ENCODE results near the gene SPDYC.

SPDYC gene

GRCh38 chr11:65128182-65129145 is 41.6 kb upstream of the SPDYC start:
- no peak overlapping the region for H3K9ac ChIP-seq (ENCODE audit: low read length)
- peaks cover 22% of the 10 kb centered on the region; the same call in 1 of the 2 replicates for H3K36me3 ChIP-seq (ENCODE audit: low read length)
- H3K9me2 ChIP-seq (replicated peaks; ENCODE audit: insufficient read depth, low read length), result no peaks in the 10 kb centered on the region
- H3K79me2 ChIP-seq (ENCODE audit: insufficient read depth, low read length), result peaks cover 22% of the 10 kb centered on the region; the same call in 1 of the 2 replicates
- H3K4me2 ChIP-seq (ENCODE audit: low read depth, low read length, poor library complexity, severe bottlenecking), result no peak overlapping the region
- no peak overlapping the region for H3K4me3 ChIP-seq (ENCODE audit: insufficient read depth, low read length, poor library complexity, severe bottlenecking)
- no peaks in the 10 kb centered on the region for H3K9me3 ChIP-seq (ENCODE audit: insufficient read depth, low read length)
- H2AFZ ChIP-seq (ENCODE audit: low read depth, low read length, severe bottlenecking), result no peak overlapping the region
- H3K27me3 ChIP-seq (ENCODE audit: low read length), result no peaks in the 10 kb centered on the region
- TF ChIP-seq EZH2phosphoT487 (conservative IDR thresholded peaks at IDR 0.05; ENCODE audit: low read length), result no peak
- TF ChIP-seq, protein P1, sequence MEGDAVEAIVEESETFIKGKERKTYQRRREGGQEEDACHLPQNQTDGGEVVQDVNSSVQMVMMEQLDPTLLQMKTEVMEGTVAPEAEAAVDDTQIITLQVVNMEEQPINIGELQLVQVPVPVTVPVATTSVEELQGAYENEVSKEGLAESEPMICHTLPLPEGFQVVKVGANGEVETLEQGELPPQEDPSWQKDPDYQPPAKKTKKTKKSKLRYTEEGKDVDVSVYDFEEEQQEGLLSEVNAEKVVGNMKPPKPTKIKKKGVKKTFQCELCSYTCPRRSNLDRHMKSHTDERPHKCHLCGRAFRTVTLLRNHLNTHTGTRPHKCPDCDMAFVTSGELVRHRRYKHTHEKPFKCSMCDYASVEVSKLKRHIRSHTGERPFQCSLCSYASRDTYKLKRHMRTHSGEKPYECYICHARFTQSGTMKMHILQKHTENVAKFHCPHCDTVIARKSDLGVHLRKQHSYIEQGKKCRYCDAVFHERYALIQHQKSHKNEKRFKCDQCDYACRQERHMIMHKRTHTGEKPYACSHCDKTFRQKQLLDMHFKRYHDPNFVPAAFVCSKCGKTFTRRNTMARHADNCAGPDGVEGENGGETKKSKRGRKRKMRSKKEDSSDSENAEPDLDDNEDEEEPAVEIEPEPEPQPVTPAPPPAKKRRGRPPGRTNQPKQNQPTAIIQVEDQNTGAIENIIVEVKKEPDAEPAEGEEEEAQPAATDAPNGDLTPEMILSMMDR (IDR thresholded peaks at IDR 0.05; ENCODE audit: insufficient read depth, low read length, poor library complexity, severe bottlenecking), result no peak
- H3K27ac ChIP-seq (ENCODE audit: low read depth, low read length), result peak overlapping the region; percentile 100; the same call in 1 of the 2 replicates
- peaks cover 61% of the 10 kb centered on the region for H3F3A ChIP-seq (ENCODE audit: insufficient read depth)
- no peaks in the 10 kb centered on the region for H4K20me1 ChIP-seq (ENCODE audit: low read depth, low read length)

DNA sequence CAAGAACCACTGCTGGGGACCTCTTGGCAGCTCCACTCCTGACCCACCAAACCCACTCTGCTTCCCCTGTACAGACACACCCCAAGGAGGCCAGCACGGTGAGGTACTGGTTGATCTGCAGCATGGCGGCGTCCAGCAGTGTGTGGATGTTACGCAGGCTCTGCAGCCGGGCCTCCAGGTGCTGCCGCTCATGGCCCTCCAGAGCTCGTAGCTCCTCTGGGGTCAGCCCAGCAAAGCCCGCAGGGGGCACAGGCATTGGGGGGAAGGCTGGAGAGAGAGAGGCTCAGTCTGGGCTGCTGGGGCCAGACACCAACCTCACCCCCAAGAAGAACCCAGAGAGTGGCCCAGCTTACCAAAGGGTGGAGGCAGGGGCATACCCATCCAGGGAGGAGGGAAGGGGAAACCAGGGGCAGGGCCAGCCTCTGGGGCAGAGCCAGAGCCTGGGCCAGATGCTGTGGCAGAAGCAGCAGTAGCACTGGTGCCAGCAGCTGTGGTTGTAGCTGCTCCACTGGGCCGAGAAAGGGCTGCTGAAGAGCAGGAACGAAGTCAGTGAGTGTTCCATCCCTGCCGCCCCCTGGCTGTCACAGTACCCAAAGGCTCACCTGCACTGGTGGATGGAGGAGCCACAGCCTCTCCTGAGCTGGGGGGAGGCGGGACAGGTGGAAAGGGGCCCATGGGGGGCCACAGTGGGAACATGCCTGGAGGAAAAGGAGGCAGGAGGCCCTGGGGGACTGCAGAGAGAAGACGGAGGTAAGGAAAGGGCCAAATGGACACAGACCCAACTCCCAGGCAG is 40.2 kb upstream of the SPDYC start:
- Histone ChIP-seq H2AFZ (ENCODE audit: low read depth, low read length, severe bottlenecking) (no peak overlapping the region), H3K9me3 (ENCODE audit: insufficient read depth, low read length) (no peaks in the 10 kb centered on the region), H3K79me2 (ENCODE audit: insufficient read depth, low read length) (peaks cover 27% of the 10 kb centered on the region), H3K9me2 (replicated peaks; ENCODE audit: insufficient read depth, low read length) (no peaks in the 10 kb centered on the region), H3K27ac (ENCODE audit: low read depth, low read length) (peak overlapping the region; percentile 100), H3K4me2 (ENCODE audit: low read depth, low read length, poor library complexity, severe bottlenecking) (peak overlapping the region; percentile 99), H3K27me3 (ENCODE audit: low read length) (no peaks in the 10 kb centered on the region), H3F3A (ENCODE audit: insufficient read depth) (peaks cover 67% of the 10 kb centered on the region), H4K20me1 (ENCODE audit: low read depth, low read length) (no peaks in the 10 kb centered on the region), H3K4me3 (ENCODE audit: insufficient read depth, low read length, poor library complexity, severe bottlenecking) (no peak overlapping the region), H3K9ac (ENCODE audit: low read length) (peak overlapping the region; percentile 97; the same call in 1 of the 2 replicates), H3K36me3 (ENCODE audit: low read length) (peaks cover 22% of the 10 kb centered on the region; the same call in 1 of the 2 replicates)
- TF ChIP-seq EZH2phosphoT487 (conservative IDR thresholded peaks at IDR 0.05; ENCODE audit: low read length), result no peak
- TF ChIP-seq, protein P1 (IDR thresholded peaks at IDR 0.05; ENCODE audit: insufficient read depth, low read length, poor library complexity, severe bottlenecking), result no peak

DNA sequence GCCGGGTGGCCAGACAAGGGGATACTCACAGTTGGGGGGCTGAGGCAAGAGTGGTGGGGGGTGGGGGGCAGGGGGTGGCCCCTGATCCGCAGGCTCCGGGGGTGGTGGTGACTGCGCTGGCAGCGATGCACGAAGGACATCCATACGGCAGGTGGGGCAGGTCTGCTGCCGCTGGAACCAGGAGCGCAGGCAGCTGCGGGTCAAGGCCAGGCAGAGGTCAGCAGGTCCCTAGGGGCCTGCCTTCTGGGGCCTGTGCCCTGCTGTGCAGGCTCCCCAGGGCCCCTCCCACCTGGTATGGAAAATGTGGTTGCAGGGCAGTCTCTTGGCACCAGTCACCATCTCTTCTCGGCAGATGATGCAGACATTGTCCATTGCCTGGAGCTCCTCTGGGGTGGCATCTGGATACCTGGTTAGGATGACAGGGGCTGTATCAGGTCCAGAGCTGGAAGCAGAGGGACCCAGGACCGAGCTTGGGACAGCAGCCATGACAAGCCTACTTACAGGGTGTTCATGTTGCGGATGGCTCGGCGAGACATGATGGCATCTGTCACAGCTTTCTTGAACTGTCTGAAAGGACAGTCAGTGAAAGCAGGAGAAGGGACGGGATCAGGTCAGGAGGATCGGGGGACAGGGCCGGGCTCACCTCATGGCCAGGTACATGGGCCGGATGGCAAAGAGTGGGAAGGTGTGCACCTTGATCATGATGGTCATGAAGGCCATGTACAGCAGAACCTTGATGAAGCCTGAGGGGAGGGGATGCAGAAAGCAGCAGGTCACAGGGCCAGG is 39.2 kb upstream of the SPDYC start:
- Histone ChIP-seq H3K9me2 (replicated peaks; ENCODE audit: insufficient read depth, low read length) (no peaks in the 10 kb centered on the region), H3K27me3 (ENCODE audit: low read length) (no peaks in the 10 kb centered on the region), H3F3A (ENCODE audit: insufficient read depth) (peaks cover 64% of the 10 kb centered on the region), H3K27ac (ENCODE audit: low read depth, low read length) (peak overlapping the region; percentile 100), H3K4me3 (ENCODE audit: insufficient read depth, low read length, poor library complexity, severe bottlenecking) (no peak overlapping the region), H3K36me3 (ENCODE audit: low read length) (peaks cover 22% of the 10 kb centered on the region; the same call in 1 of the 2 replicates), H3K9ac (ENCODE audit: low read length) (peak overlapping the region; percentile 97), H4K20me1 (ENCODE audit: low read depth, low read length) (no peaks in the 10 kb centered on the region), H3K4me2 (ENCODE audit: low read depth, low read length, poor library complexity, severe bottlenecking) (peak overlapping the region; percentile 99), H3K9me3 (ENCODE audit: insufficient read depth, low read length) (no peaks in the 10 kb centered on the region), H3K79me2 (ENCODE audit: insufficient read depth, low read length) (peaks cover 25% of the 10 kb centered on the region), H2AFZ (ENCODE audit: low read depth, low read length, severe bottlenecking) (no peak overlapping the region)
- no peak for TF ChIP-seq EZH2phosphoT487 (conservative IDR thresholded peaks at IDR 0.05; ENCODE audit: low read length)
- TF ChIP-seq, protein P1 (IDR thresholded peaks at IDR 0.05; ENCODE audit: insufficient read depth, low read length, poor library complexity, severe bottlenecking), result no peak
